Femur (tissue), 1 donor: Measurements from ENCODE around the gene ADGRB2.

Source experiments
- DNase-seq: peaks from one replicate; pipeline ENCODE4 v3.0.0-alpha.2; 2017

ADGRB2 gene

DNA sequence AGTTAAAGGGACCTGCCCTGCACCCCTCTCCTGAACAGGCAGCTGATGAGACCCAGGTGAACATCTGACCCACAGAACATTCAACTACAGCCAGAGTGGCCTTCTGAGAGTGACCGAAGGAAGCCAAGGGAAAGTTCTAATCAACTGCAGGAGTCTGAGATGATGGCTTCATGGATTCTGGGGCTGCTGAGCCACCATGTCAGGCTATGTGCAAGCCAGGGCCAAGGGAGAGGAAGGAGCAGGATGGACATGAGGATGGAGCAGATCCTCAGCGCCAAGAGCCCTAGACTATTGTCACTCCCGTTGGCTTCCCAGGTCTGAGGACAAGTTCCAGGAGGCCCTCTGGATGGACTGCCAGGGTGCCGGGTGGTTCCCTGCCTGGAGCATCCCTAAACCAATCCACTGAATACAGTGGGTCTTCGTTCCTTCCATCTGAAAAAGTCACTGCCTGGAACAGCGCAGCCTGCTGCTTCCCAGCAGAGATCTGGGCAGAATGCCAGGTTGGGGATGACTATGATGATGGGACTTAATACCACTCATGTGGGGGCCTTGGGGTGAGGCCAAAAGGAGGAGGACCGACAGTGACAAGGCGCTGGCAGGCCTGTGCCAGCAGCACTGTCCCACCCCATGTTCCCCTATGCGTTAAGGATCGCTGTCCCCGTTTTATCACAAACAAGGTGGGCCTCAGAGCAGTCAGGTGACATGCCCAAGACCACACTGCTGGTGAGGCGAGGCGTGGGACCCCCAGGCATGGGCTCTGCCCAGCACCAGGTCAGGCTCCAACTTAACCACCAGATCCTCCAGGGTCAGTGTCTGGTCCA is 31.9 kb upstream of the ADGRB2 start:
- DNase-seq = peak; percentile 54

DNA sequence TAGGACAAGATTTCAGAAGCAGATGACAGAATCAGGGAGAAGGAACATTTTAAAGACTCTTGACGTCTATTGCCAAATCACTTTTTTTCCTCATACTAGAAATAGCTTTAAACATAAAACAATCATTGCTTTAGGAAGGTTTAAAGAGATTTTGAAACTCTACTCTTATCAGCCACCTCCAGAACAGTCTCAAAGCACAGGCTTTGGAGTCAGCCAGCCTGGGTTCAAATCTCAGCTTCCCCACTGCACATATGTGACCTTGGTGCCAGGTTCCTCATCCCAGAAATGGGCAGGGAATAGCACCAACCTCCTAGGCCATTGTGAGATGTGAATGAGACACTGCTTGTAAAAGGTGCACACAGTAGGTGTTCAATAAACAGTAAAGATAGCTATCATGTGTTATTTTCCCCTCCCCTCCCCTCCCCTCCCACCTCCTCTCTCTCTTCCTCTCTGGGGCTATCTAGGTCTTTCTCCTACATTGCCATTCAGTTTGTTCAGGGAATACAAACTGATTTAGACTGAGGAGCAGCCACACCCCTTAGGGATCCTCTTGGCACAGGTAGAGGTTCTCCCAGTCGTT is 31.0 kb upstream of the ADGRB2 start:
- peak; percentile 7 for DNase-seq

DNA sequence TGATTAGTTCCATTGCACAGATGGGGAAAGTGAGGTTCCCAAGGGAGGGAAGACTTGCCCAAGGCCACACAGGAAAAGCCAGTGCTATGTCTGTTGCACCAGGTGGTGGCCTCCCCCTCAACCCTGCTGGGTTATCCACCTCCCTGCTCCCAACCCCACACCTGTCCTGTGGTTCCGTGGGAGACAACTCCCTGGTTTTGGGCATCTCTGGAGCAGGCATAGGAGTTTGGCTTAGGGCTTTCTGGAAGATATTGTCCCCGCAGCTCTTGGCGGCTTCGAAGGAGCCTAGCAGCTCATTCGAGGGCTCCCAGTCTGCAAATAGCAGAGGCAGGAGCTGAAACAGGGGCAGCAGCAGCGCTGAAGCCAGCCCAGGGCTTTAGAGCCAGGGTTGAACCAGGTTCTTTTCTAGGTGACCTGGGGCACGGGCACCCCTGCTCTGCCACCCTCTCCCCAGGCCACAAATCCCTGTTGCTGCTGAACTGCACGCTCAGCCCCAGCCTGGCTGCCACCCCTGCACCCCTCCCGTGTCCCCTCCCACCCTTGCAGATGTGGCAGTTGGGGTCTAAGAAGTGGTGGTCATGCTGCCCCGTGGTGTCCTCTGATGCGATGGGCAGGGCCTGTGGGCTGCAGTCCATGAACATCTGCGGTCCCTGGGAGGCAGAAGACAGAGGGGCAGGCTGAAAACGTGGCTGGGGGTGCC is 29.6 kb upstream of the ADGRB2 start:
- peak; percentile 21 for DNase-seq

DNA sequence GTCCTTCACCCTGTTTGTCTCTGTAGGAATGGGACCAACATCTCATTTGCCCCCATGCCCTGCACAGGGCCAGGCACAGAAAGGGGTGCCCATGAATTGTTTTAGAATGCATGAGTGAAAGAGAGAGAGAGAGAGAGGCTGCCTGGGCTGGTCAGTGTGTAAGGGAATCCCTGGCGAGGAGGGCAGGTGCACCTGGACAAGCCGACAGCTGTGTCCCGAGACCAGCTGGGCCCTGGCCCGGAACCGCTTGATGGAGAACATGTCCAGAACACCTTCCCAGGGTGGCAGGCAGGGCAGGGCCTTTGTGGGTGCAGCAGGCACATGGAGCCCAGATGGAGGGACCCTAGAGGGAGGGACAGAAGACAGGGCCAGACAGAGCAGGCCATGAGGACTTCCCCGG is 28.9 kb upstream of the ADGRB2 start:
- DNase-seq = peak; percentile 6

GRCh38 chr1:31792541-31792940 is 28.4 kb upstream of the ADGRB2 start:
- peak; percentile 10 for DNase-seq

DNA sequence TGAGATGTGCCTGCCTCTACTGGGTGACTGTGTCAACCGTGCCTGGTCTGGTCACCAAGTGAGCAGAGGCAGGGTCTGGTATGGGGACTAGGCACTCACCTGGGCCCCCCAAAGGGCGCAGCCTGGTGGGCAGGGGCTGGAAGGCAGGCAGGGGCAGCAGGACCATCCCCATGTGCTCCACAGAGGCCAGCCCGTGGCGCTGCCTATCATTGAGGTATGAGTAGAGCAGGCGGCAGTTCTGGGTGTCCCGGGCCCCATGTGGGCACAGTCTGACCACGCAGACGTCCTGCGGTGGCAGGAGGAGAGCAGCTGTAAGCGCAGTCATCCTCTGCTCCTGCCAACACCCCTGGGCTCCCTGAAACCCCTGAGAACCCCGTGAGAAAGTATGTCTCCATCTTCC is 28.0 kb upstream of the ADGRB2 start:
- peak; percentile 6 for DNase-seq

DNA sequence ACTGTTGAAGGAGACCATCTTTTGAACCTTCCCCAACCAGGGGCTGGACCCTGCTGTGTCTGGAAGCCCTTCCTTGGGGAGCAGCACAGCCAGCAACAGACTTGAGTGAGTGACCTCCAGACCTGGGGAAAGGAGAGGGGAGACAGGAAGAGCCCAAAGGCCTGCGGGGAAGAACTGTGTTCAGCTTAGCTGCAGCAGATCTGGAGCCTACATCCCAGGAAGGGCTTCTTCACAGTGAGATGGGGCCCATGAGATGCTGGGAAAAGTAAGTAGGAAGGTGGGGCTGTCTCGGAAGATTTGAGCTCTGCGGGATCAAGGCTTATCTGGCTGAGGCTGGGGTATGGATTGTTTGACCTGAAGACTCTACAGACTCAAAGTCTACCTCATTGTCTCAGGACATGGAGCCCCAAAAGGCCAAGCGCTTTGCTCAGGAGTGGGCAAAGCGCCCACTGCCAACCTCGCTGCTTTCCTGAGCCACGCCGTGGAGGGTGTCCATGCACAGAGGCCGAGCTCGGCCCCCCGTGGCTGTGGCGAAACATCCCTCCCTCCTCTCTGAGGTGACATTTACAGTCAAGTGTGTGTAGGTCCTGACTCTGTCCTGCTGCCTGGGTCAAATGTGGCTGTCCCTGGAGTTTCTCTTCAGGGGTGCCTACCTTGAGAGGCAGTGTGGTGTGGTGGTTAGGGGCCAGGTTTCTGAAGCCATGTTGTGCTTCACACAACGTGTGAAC is 27.2 kb upstream of the ADGRB2 start:
- DNase-seq = peak; percentile 17

- peak; percentile 15 for DNase-seq
Observed at GRCh38 chr1:31790641-31791091, 26.5 kb upstream of the ADGRB2 start.

GRCh38 chr1:31790140-31790539 is 26.0 kb upstream of the ADGRB2 start:
- DNase-seq = peak; percentile 11

DNA sequence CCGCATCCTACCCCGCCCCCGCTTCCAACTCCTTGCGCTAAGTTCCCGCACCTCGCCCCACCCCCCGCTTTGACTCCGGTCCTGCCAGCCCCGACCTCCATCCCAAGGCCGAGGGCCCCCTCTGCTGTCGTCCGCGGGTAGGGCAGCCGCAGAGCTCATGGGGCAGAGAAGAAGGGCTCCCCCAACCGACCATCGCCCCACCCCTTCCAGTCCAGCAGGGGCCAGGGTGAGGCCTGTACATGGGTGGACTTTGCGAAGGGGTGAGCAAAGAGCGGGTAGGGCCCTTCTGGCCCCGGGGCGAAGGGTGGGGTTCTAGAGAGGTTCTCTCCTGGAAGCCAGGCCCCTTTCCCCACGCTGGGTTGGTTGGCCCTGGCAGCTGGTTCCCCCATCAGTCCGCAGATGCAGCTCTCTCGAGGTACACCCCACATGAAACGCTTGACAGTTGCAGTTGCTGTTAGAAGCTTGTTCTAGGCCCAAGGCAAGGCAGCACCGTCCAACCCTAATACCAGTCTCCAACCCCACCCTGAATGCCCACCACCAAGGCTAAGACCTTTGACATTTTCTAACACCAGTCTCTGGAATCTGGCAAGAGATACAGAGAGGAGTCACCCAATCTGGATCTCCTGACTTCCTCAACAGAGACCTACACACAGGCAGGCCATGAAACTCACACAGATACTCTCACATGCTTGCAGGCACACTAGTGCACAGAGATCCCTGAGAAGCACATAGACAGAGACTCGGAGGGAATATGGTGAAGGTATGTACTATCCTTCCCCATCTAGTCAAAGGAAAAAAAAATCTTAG is 25.3 kb upstream of the ADGRB2 start:
- peak; percentile 96 for DNase-seq

DNA sequence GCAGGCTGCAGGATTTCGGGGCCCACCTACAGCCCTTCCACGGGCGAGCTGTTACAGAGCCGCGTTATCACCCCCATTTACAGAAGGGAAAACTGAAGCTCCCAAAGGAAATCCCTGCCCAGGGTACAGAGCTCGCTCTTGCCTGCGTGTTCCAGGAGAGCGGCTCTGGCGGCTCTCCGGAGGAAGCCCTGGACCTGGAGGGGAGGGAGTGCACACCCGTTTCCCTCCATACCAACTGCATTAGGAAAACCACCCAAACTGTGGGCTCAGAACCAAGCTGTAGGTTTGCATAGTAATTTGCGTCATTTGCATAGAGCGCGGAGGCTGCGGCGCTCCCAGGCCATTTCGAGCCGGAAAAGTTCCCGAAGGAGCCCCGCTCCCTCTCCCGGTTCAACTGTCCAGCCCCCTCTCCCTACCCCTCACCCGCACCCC is 24.7 kb upstream of the ADGRB2 start:
- DNase-seq = no peak

GRCh38 chr1:31788138-31788824 is 24.1 kb upstream of the ADGRB2 start:
- peak; percentile 94 for DNase-seq

DNA sequence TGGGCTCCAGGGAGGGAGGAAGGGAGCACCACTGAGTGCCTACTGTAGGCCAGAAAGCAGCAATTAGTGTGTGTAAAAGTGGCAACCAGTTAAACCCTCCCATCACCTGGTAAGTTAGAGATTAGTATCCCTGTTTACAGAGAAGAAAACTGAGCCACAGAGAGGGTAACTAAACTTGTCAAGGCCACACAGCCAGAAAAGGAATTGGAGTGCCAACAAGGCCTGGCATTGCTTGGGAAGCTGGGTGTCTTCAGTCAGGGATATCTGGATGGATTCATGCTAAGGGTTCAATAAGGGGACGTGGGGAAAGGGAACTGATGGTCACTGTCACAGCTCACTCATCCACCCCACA is 23.6 kb upstream of the ADGRB2 start:
- DNase-seq = no peak

GRCh38 chr1:31787261-31787660 is 23.1 kb upstream of the ADGRB2 start:
- peak; percentile 17 for DNase-seq

DNA sequence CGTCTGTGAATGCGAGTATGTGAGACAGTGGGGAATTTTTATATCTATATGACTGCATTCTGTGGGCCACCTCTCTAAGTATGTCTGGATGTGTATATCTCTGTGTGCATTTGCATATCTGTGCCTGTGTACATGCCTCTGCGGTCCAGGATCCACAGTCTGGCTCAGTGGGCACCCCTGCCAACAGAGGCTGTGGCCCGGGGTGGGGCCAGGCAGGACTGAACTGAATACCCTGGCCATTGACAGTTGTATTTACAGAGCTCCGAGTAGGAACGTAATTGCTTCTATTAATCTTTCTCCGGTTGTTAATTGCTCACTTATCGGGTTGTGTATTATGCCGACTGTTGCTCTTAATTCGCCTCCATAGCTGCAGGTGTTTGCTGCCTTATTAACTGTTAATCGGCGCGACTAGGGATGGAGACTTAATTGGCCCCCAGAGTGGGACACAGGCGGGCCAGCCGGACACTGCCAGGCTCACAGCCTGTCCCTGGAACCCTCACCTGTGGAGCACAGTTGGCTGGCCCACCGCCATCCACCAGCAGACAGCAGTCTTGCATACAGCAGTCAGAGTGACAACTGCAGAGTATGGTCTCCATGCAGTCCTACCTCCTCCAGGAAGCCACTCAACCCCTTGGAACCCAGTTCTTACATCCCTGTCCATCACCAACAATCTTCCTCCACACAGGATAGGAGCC is 22.4 kb upstream of the ADGRB2 start:
- DNase-seq = peak; percentile 13

- no peak for DNase-seq
Observed at GRCh38 chr1:31785947-31786290, 21.8 kb upstream of the ADGRB2 start.

DNA sequence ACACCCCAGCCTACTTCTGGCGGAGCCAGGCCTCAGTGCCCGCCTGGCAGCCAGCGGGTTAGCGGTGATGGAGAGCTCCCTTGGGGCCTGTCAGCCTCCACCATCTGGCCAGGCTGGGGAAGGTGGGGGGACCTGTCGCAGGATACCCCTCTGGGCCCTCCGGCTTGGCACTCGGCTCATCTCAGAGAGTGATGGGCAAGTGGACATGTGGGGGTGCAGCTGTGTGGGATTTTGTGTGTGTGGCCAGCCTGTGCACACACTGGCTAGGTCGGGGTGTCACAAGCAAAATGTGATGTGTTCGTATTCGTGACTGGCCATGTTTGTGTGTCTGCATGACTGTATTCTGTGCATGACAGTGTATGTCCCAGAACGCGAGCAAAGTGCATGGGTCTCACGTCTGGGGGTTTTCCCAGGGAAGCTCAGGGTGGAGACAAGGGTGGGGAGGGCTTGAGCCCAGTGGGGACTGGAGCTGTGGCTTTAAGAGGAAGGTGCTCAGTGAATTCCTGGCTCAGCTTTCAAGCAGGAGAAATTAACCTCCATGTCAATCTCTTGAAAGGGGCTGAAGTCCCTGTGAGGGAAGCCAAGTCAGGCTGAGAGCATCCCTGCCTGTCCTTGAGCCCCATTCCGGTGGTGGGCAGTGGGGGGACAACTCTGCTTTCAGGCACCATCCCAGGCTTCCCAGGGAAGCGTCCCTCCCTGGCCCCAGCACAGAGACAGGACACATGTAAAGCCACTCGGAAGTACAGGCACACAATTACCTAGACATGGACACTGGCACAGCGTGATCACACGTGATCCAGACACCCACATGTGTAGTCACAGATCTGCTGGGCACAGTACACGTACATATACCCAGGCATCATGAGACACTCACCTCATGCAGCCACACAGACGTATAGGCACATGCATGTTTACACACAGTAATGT is 21.1 kb upstream of the ADGRB2 start:
- peak; percentile 43 for DNase-seq

- peak; percentile 8 for DNase-seq
Observed at GRCh38 chr1:31784356-31785019, 20.3 kb upstream of the ADGRB2 start.

GRCh38 chr1:31783846-31784245 is 19.7 kb upstream of the ADGRB2 start:
- peak; percentile 16 for DNase-seq
